K562 (cell line): ENCODE results near the gene CASKIN2. TPM values are rescaled to one million over a fixed set of nuclear protein-coding genes. Genes with fewer than 3 reads are reported as not detected.

ENCODE experiments used
- ATAC-seq: fragments of 200-7000 bp; cut with Tn5 transposase; 3 replicates; pipeline ENCODE4 v1.9.1; 2020; ENCODE audit warnings: moderate library complexity
- BruUV-seq: library from RNA; stranded (reverse); fragments of 400-500 nt; replicated peaks from 2 replicates; lab custom pipeline; 2021; lab: Mats Ljungman, UMichigan
- CTCF ChIA-PET: fragments of 300-600 bp; formaldehyde crosslinking; extraction: SDS; loops from one replicate; lab custom pipeline; 2021; ENCODE audit warnings: low intra/inter-chr PET ratio; lab: Yijun Ruan, JAX
- POLR2A ChIA-PET: fragments of 300-600, 350-650 bp; sonication (Branson Sonifier 250); formaldehyde crosslinking; extraction: SDS; loops from one replicate; lab custom pipeline; 2021; ENCODE audit warnings: antibody characterized with exemption, inconsistent platforms; lab: Yijun Ruan, JAX
- DNase-seq, 4 experiments: peaks; one replicate each; pipeline versions ENCODE4 v3.0.0 to v3.0.0-alpha.2; 2011 to 2018; ENCODE audit warnings: low spot score in 3 of 4, mixed read lengths in 3 of 4; ENCODE audit errors: extremely low read depth in 1 of 4
- FAIRE-seq: peaks from 2 replicates; lab custom pipeline; 2011; peaks lifted over from hg19 to GRCh38; lab: Jason Lieb, UNC
- H2AFZ ChIP-seq: 2 replicates; pipeline ENCODE4 v1.6.0; 2011; ENCODE audit warnings: low read depth, low read length, control low read depth, inconsistent platforms
- H3K27ac ChIP-seq: fragments of 200-600 bp; 3 replicates; pipeline ENCODE4 v1.8.0; 2011; ENCODE audit warnings: low read depth, mild to moderate bottlenecking, control low read depth, inconsistent platforms, low read length, moderate library complexity, mixed read lengths; ENCODE audit errors: extremely low read depth
- H3K27me3 ChIP-seq, 2 experiments: fragments of 300-600 bp in 1 of 2; 2 replicates in 1 of 2; 3 replicates in 1 of 2; pipeline versions ENCODE4 v1.6.0 to v1.8.0; 2011; ENCODE audit warnings: inconsistent platforms in 2 of 2, low read length in 2 of 2, mild to moderate bottlenecking in 1 of 2, mixed read lengths in 1 of 2, moderate library complexity in 1 of 2; ENCODE audit not compliant: control insufficient read depth in 2 of 2, insufficient read depth in 2 of 2
- H3K36me3 ChIP-seq: fragments of 300-600 bp; 3 replicates; pipeline ENCODE4 v1.8.0; 2011; ENCODE audit warnings: mild to moderate bottlenecking, low read length, inconsistent platforms; ENCODE audit not compliant: control insufficient read depth, insufficient read depth
- H3K4me1 ChIP-seq, 2 experiments: fragments of 200-600 bp in 1 of 2; replicated peaks in 1 of 2; 2 replicates in 1 of 2; 3 replicates in 1 of 2; pipeline versions ENCODE4 v1.5.1 to v1.8.0; 2011; ENCODE audit warnings: inconsistent platforms in 2 of 2, low read length in 2 of 2, mild to moderate bottlenecking in 1 of 2, mixed read lengths in 1 of 2, moderate library complexity in 1 of 2; ENCODE audit not compliant: control insufficient read depth in 2 of 2, insufficient read depth in 2 of 2
- H3K4me2 ChIP-seq: 2 replicates; pipeline ENCODE4 v1.6.1; 2011; ENCODE audit warnings: low read length, control low read depth, inconsistent platforms, mixed read lengths; ENCODE audit not compliant: insufficient read depth
- H3K4me3 ChIP-seq: fragments of 200-600 bp; sonication (generic), shearing (Covaris generic); 2 replicates; pipeline ENCODE4 v1.5.1; 2016; ENCODE audit warnings: control low read depth, inconsistent platforms
- H3K79me2 ChIP-seq: fragments of 200-600 bp; 3 replicates; pipeline ENCODE4 v1.8.0; 2011; ENCODE audit warnings: low read length, inconsistent platforms; ENCODE audit not compliant: control insufficient read depth, insufficient read depth
- H3K9ac ChIP-seq, 2 experiments: 2 replicates each; pipeline versions ENCODE4 v1.6.0 to v1.6.1; 2011; ENCODE audit warnings: low read depth in 2 of 2, low read length in 2 of 2, control low read depth in 1 of 2, inconsistent platforms in 1 of 2, mild to moderate bottlenecking in 1 of 2, mixed read lengths in 1 of 2; ENCODE audit not compliant: insufficient read depth in 1 of 2
- H3K9me1 ChIP-seq: one replicate; pipeline ENCODE4 v1.6.0; 2011; ENCODE audit warnings: inconsistent platforms, mild to moderate bottlenecking, low read length, moderate library complexity; ENCODE audit not compliant: control insufficient read depth, insufficient read depth
- H3K9me3 ChIP-seq: replicated peaks from 2 replicates; pipeline ENCODE4 v1.5.1; 2011; ENCODE audit warnings: low read depth, low read length, inconsistent platforms; ENCODE audit not compliant: control insufficient read depth, insufficient read depth
- H4K20me1 ChIP-seq: replicated peaks from 2 replicates; pipeline ENCODE4 v1.6.1; 2011; ENCODE audit warnings: low read length, inconsistent platforms, mixed read lengths; ENCODE audit not compliant: control insufficient read depth, insufficient read depth
- FOXP1 ChIP-seq: sonication (generic); formaldehyde crosslinking; IDR thresholded peaks from 2 replicates; pipeline ENCODE4 v1.8.0; 2022; ENCODE audit warnings: mild to moderate bottlenecking, missing genetic modification reagents
- HNRNPLL ChIP-seq: fragments of 200-400 bp; formaldehyde crosslinking; IDR thresholded peaks from 2 replicates; pipeline ENCODE4 v1.6.1; 2017; ENCODE audit warnings: low read length, low read depth, mild to moderate bottlenecking; ENCODE audit not compliant: poor library complexity, severe bottlenecking
- IRF2 ChIP-seq: sonication (generic); formaldehyde crosslinking; IDR thresholded peaks from 2 replicates; pipeline ENCODE4 v1.8.1; 2022; ENCODE audit warnings: mild to moderate bottlenecking, missing genetic modification reagents
- SAFB2 ChIP-seq: fragments of 200-400 bp; formaldehyde crosslinking; IDR thresholded peaks from 2 replicates; pipeline ENCODE4 v1.6.1; 2018; ENCODE audit warnings: borderline replicate concordance, low read length, low read depth, moderate library complexity; ENCODE audit not compliant: severe bottlenecking
- SMARCB1 ChIP-seq: IDR thresholded peaks from 2 replicates; pipeline ENCODE4 v1.6.1; 2011; ENCODE audit warnings: improper control_type of control experiment, low read depth; ENCODE audit not compliant: insufficient read length
- SREBF2 ChIP-seq: sonication (generic); formaldehyde crosslinking; IDR thresholded peaks from 2 replicates; pipeline ENCODE4 v1.4.0; 2020; ENCODE audit warnings: mild to moderate bottlenecking, missing genetic modification reagents
- SRSF7 ChIP-seq: fragments of 200-400 bp; formaldehyde crosslinking; optimal IDR thresholded peaks from 2 replicates; pipeline ENCODE3; 2017; ENCODE audit warnings: mild to moderate bottlenecking, low read depth, low read length
- ZBTB17 ChIP-seq: fragments of 450-650 bp; formaldehyde crosslinking; IDR thresholded peaks from 2 replicates; pipeline ENCODE4 v1.4.0; 2020; ENCODE audit warnings: mild to moderate bottlenecking
- ZHX1 ChIP-seq: fragments of 150-350 bp; conservative IDR thresholded peaks from 2 replicates; pipeline ENCODE4 v1.6.1; 2014; ENCODE audit warnings: low read length
- ZNF589 ChIP-seq: fragments of 200-800 bp; sonication (Bioruptor generic); IDR thresholded peaks from 2 replicates; pipeline ENCODE4 v1.6.1; 2016; ENCODE audit warnings: low read depth, missing genetic modification characterization, missing compliant biosample characterization
- ZNF592 ChIP-seq: fragments of 450-650 bp; IDR thresholded peaks from 2 replicates; pipeline ENCODE4 v1.6.1; 2017; ENCODE audit warnings: antibody characterized with exemption, mild to moderate bottlenecking
- ZNF830 ChIP-seq: fragments of 250-450 bp; sonication (Bioruptor Pico); IDR thresholded peaks from 2 replicates; pipeline ENCODE4 v1.5.0; 2021; ENCODE audit warnings: mild to moderate bottlenecking
- WGBS: fragments of 100-300 bp; shearing (Covaris generic); methylation state at CpG from one replicate; pipeline ENCODE4 v1.1.6; 2016; ENCODE audit warnings: low coverage, mixed read lengths; ENCODE audit not compliant: insufficient coverage; ENCODE audit errors: missing lambda C conversion rate; 5-methylcytosine and 5-hydroxymethylcytosine counted together
- in situ Hi-C: fragments of 300-500 bp; cut with MboI; formaldehyde crosslinking; loops from 4 replicates; pipeline ENCODE4 v1.15.0; 2018; ENCODE audit warnings: inconsistent platforms, mixed read lengths
- intact Hi-C: fragments of 100-400 bp; cut with micrococcal nuclease; formaldehyde crosslinking; loops from 2 replicates; pipeline ENCODE4 v1.14.2; 2022
- polyA plus RNA-seq, 8 experiments: library from polyadenylated mRNA; depleted of rRNA in 4 of 8; stranded (reverse) in 5 of 8; unstranded in 3 of 8; fragments of >200 nt; fragmentation: Nextera tagmentation in 2 of 8; fragmentation: Illumina TruSeq in 1 of 8; extraction: Ambion mirVana in 2 of 8; extraction: Trizol in 1 of 8; gene quantifications; 2 replicates each; pipeline versions ENCODE4 v1.2.1 to v1.2.3, GENCODE V29; 2011 to 2014; ENCODE audit warnings: inconsistent platforms in 1 of 8, missing spikeins in 1 of 8
- total RNA-seq, 7 experiments: library from RNA; depleted of rRNA in 6 of 7; stranded (reverse); fragments of >200 nt in 6 of 7; fragmentation: Illumina TruSeq in 2 of 7; extraction: Trizol in 2 of 7; gene quantifications; 2 replicates each; pipeline versions ENCODE4 v1.2.1 to v1.2.3, GENCODE V29; 2011 to 2021; ENCODE audit warnings: low replicate concordance in 1 of 7
- TF ChIP-seq, protein P1 (sequence below), 2 experiments: fragments of 200-800 bp in 1 of 2; sonication (Bioruptor generic) in 1 of 2; sonication (generic) in 1 of 2; formaldehyde crosslinking in 1 of 2; IDR thresholded peaks in 1 of 2; conservative IDR thresholded peaks in 1 of 2; 2 replicates each; pipeline versions ENCODE4 v1.5.0 to v1.6.1; 2016 to 2020; ENCODE audit warnings: missing compliant biosample characterization in 1 of 2, missing genetic modification characterization in 1 of 2, missing genetic modification reagents in 1 of 2

CASKIN2 gene
- total and polyA plus RNA-seq, 9 of the 15 experiments (the other 6 are each of a cell fraction or from before 2014, with no cell fraction given) = 0.01 to 12.2 (median 2.1) TPM

GRCh38 chr17:75502072-75502720, 13.1 kb downstream of the CASKIN2 start:
- H2AFZ ChIP-seq = no peak overlapping the region
- no peaks in the 10 kb centered on the region for H3K9me3 ChIP-seq
- H3K9ac ChIP-seq = no peak overlapping the region
- H3K9me1 ChIP-seq = peaks cover 3% of the 10 kb centered on the region
- 78% methylated on average over 17 of the region's 40 CpGs for WGBS
- DNase-seq = no peak
- POLR2A ChIA-PET = interaction anchor here (0.5 to 1.4 kb wide), 6 partner anchors 8 to 308 kb away, joined by 3 to 9 read pairs (median 4); partner anchors contain the start of gene TSEN54
- no peaks in the 10 kb centered on the region for H3K27me3 ChIP-seq
- peaks cover 0 to 72% of the 10 kb centered on the region in 2 experiments; a peak in 2 of 5 replicates for H3K4me1 ChIP-seq
- intact Hi-C loops (no loop called here), in situ Hi-C loops (no loop called here)
- H3K36me3 ChIP-seq = peaks cover 32% of the 10 kb centered on the region; the same call in 1 of the 3 replicates
- H3K79me2 ChIP-seq = no peaks in the 10 kb centered on the region
- H4K20me1 ChIP-seq = 0 out of 2 replicates have a peak, but pooled peaks cover 4% of the 10 kb centered on the region
- H3K27ac ChIP-seq = no peak overlapping the region
- no peak overlapping the region for H3K4me2 ChIP-seq
- BruUV-seq = no TSS peak
- ATAC-seq = no peak
- no peak for FAIRE-seq
- H3K4me3 ChIP-seq = no peak overlapping the region
- CTCF ChIA-PET = no interaction called here
- TF ChIP-seq IRF2 (CRISPR knock-in tag) (no peak), FOXP1 (CRISPR knock-in tag) (no peak), SREBF2 (CRISPR knock-in tag) (no peak), ZBTB17 (CRISPR knock-in tag) (no peak), SAFB2 (no peak), HNRNPLL (no peak), ZNF830 (CRISPR knock-in tag) (no peak), SMARCB1 (no peak), ZHX1 (no peak), ZNF592 (no peak), ZNF589 (CRISPR knock-in tag) (no peak), SRSF7 (no peak)
- TF ChIP-seq, protein P1, sequence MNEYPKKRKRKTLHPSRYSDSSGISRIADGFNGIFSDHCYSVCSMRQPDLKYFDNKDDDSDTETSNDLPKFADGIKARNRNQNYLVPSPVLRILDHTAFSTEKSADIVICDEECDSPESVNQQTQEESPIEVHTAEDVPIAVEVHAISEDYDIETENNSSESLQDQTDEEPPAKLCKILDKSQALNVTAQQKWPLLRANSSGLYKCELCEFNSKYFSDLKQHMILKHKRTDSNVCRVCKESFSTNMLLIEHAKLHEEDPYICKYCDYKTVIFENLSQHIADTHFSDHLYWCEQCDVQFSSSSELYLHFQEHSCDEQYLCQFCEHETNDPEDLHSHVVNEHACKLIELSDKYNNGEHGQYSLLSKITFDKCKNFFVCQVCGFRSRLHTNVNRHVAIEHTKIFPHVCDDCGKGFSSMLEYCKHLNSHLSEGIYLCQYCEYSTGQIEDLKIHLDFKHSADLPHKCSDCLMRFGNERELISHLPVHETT (CRISPR knock-in tag; conservative IDR thresholded peaks at IDR 0.05 in 1 of 2, IDR thresholded peaks at IDR 0.05 in 1 of 2) = no peak
